Neutrophil (primary cell): ENCODE results near the gene ZNF747.
A peak's percentile ranks its signal among the peaks of the same experiment; 100 is the strongest.

Experiments
- H3K27ac ChIP-seq: fragments of 200-600 bp; sonication (generic); 2 replicates; pipeline ENCODE4 v1.5.1; 2016; ENCODE audit warnings: mild to moderate bottlenecking, moderate library complexity
- H3K27me3 ChIP-seq: fragments of 200-600 bp; sonication (generic); 2 replicates; pipeline ENCODE4 v1.6.0; 2016; ENCODE audit warnings: mild to moderate bottlenecking
- H3K36me3 ChIP-seq: fragments of 200-600 bp; sonication (generic); 2 replicates; pipeline ENCODE4 v1.5.1; 2017
- H3K4me1 ChIP-seq, 2 experiments: fragments of 200-600 bp in 1 of 2; sonication (generic) in 1 of 2; 1 replicate in 1 of 2; 2 replicates in 1 of 2; pipeline versions ENCODE4 v1.5.1 to v1.6.1; 2013 to 2016; ENCODE audit warnings: low read depth in 1 of 2, low read length in 1 of 2, mild to moderate bottlenecking in 1 of 2, moderate library complexity in 1 of 2; ENCODE audit not compliant: control insufficient read depth in 1 of 2, insufficient read depth in 1 of 2
- H3K4me3 ChIP-seq, 2 experiments: fragments of 200-600 bp in 1 of 2; sonication (generic) in 1 of 2; 1 replicate in 1 of 2; 2 replicates in 1 of 2; pipeline ENCODE4 v1.5.1; 2013 to 2016; ENCODE audit warnings: low read depth in 1 of 2, low read length in 1 of 2, mild to moderate bottlenecking in 1 of 2, moderate library complexity in 1 of 2
- H3K9me3 ChIP-seq: fragments of 200-600 bp; sonication (generic); 2 replicates; pipeline ENCODE4 v1.5.1; 2016
- CTCF ChIP-seq: fragments of 200-600 bp; sonication (generic); IDR thresholded peaks from 2 replicates; pipeline ENCODE4 v1.5.1; 2016; ENCODE audit warnings: antibody characterized with exemption

The ZNF747 gene

GRCh38 chr16:30533146-30533522 lies 1.5 kb downstream of the ZNF747 start:
- Histone ChIP-seq H3K9me3 (no peaks in the 10 kb centered on the region), H3K27me3 (no peaks in the 10 kb centered on the region), H3K27ac (no peak overlapping the region), H3K4me3 (no peak overlapping the region), H3K4me1 (peaks cover 38% of the 10 kb centered on the region in 2 experiments), H3K36me3 (peaks cover 11% of the 10 kb centered on the region)
- TF ChIP-seq CTCF: no peak

DNA sequence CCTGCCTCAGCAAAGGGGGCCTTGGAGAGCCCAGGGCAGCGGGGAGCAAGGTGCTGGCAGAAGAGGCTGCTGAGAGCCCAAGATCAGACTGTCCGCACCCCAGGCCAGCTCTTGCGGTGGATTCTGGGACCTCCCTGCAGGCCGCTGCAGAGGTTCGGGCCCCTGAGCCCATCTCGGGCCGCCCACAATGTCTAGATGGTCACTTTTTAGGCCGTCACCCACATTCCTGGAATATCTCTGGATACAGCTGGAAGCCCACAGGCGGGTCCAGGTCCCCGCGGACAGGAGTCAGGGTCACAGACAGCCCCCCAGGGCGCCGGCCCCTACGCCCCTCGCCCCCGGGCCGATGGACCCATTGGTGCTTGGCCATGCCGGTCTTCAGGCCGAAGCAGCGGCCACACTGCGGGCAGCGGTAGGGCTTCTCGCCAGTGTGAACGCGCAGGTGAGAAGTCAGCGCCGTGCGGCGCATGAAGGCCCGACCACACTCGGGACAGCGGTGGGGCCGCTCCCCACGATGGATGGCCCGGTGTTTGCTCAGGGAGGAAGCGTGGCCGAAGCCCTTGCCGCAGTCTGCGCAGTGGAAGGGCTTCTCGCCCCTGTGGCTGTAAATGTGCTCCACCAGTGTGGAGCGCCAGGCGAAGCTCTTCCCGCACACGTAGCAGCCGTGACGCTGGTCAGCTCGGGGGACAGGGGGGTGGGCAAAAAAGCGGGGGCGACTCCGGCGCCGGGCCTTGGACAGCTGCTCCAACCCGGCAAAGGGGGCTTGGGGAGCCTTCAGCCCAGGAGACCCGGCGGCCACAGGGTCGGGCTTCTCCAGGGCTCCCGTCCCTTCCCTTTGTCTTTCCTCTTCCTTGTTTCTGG lies 2.1 kb downstream of the ZNF747 start:
- no peak overlapping the region for H3K4me3 ChIP-seq
- peaks cover 11% of the 10 kb centered on the region for H3K36me3 ChIP-seq
- no peak overlapping the region for H3K27ac ChIP-seq
- H3K4me1 ChIP-seq: peaks cover 44% of the 10 kb centered on the region in 2 experiments
- no peaks in the 10 kb centered on the region for H3K27me3 ChIP-seq
- no peak for TF ChIP-seq CTCF
- no peaks in the 10 kb centered on the region for H3K9me3 ChIP-seq

- Histone ChIP-seq H3K9me3 (no peaks in the 10 kb centered on the region), H3K27me3 (no peaks in the 10 kb centered on the region), H3K4me3 (no peak overlapping the region), H3K27ac (peak overlapping the region; percentile 18), H3K36me3 (peaks cover 11% of the 10 kb centered on the region), H3K4me1 (peaks cover 44 to 47% of the 10 kb centered on the region in 2 experiments)
- TF ChIP-seq CTCF: no peak
Observed at GRCh38 chr16:30530163-30531037, 4.3 kb downstream of the ZNF747 start.

DNA sequence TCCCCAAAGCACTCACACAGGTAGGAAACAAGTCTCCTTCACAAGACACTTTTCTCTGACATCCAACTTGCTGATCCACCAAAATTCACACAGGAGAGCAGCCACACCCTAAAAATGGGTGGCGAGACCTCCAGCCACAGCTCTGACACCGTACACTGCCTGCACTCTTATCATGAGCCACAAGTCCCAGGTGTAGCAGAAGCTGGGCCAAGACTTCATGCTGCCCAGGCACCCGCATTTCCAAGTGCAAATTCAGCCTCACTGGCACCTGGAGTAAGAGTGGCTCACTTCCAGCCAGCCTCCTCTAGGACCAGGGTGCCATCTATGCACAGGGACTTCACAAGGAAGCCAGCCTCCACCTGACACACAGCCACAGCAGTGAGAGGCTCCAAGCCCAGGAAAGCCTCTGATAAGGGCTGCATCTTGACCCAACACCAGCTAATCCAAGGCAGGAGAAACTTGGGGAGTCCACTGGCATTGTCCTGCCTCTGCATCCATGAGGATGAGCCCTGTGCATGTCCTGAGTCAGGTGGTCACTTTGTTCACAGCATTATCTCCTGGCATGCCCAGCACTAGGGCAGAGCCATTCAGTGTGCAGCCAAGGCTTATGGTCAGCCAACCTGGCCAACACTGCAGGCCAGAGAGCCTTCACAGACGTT lies 5.7 kb downstream of the ZNF747 start:
- Histone ChIP-seq H3K4me3 (no peak overlapping the region), H3K4me1 (peaks cover 36% of the 10 kb centered on the region in 2 experiments), H3K27ac (peak overlapping the region; percentile 98), H3K27me3 (no peaks in the 10 kb centered on the region), H3K9me3 (no peaks in the 10 kb centered on the region), H3K36me3 (peaks cover 15% of the 10 kb centered on the region)
- TF ChIP-seq CTCF: no peak

DNA sequence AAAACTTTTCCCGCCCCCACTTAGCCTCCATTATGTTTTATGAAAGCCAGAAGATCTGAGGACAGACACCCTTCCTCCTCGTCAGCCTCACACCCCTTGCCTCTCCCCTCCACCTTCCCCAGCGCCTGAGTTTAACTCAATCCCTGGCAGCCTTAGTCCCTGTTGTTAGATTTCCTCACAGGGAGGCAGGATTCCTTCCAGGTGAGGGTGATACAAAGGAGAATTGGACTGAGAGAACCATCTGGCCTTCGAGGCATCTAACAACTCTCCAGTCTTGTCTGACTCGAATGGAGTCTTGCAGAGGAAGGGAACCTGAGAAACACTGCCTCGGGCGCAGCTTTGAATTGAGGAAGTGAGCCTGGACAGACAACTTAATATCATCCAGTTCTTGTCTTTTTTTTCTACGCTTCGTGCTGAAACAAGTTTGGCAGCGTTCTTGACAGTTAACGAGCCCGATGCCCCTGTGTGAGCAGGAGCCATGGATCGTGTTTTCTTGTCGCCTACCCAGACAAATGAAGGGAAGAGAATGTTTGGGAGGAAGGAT lies 7.0 kb downstream of the ZNF747 start:
- Histone ChIP-seq H3K4me3 (peak overlapping the region; percentile 95 to 98), H3K36me3 (peaks cover 15% of the 10 kb centered on the region), H3K9me3 (no peaks in the 10 kb centered on the region), H3K4me1 (peaks cover 26 to 27% of the 10 kb centered on the region in 2 experiments), H3K27me3 (no peaks in the 10 kb centered on the region), H3K27ac (peak overlapping the region; percentile 98)
- TF ChIP-seq CTCF: no peak
